Hepatocyte (in vitro differentiated cells): ENCODE measurements around the gene MTRF1. TPM values are rescaled to one million over a fixed set of nuclear protein-coding genes. Genes with fewer than 3 reads are reported as not detected.

Experiments
- DNase-seq: peaks from one replicate; pipeline ENCODE4 v3.0.0-alpha.2; 2016; ENCODE audit warnings: low spot score
- H2AFZ ChIP-seq: fragments of 200-600 bp; sonication (generic); 2 replicates; pipeline ENCODE4 v1.6.0; 2016; ENCODE audit warnings: antibody characterized with exemption, mild to moderate bottlenecking
- H3K27ac ChIP-seq: fragments of 200-600 bp; sonication (generic); 2 replicates; pipeline ENCODE4 v1.5.1; 2016; ENCODE audit warnings: mild to moderate bottlenecking
- H3K27me3 ChIP-seq: fragments of 200-600 bp; sonication (generic); 2 replicates; pipeline ENCODE4 v1.6.1; 2016
- H3K36me3 ChIP-seq: fragments of 200-600 bp; sonication (generic); replicated peaks from 2 replicates; pipeline ENCODE4 v1.5.1; 2016; ENCODE audit warnings: low read depth; ENCODE audit not compliant: insufficient read depth
- H3K4me1 ChIP-seq: fragments of 200-600 bp; sonication (generic); 2 replicates; pipeline ENCODE4 v1.5.1; 2016; ENCODE audit warnings: mild to moderate bottlenecking, moderate library complexity; ENCODE audit not compliant: insufficient read depth
- H3K4me2 ChIP-seq: fragments of 200-600 bp; sonication (generic); 2 replicates; pipeline ENCODE4 v1.6.0; 2016
- H3K4me3 ChIP-seq: fragments of 200-600 bp; sonication (generic); 2 replicates; pipeline ENCODE4 v1.5.1; 2016; ENCODE audit warnings: mild to moderate bottlenecking
- H3K79me2 ChIP-seq: fragments of 200-600 bp; sonication (generic); 2 replicates; pipeline ENCODE4 v1.6.0; 2017; ENCODE audit warnings: mild to moderate bottlenecking
- H3K9me2 ChIP-seq: fragments of 200-600 bp; sonication (generic); replicated peaks from 2 replicates; pipeline ENCODE4 v1.6.0; 2017; ENCODE audit warnings: mild to moderate bottlenecking; ENCODE audit not compliant: insufficient read depth
- H3K9me3 ChIP-seq: fragments of 200-600 bp; sonication (generic); 2 replicates; pipeline ENCODE4 v1.5.1; 2016; ENCODE audit warnings: low read depth, mild to moderate bottlenecking
- H4K20me1 ChIP-seq: fragments of 200-600 bp; sonication (generic); 2 replicates; pipeline ENCODE4 v1.6.0; 2016; ENCODE audit warnings: mild to moderate bottlenecking; ENCODE audit not compliant: insufficient read depth, poor library complexity, severe bottlenecking
- CTCF ChIP-seq: fragments of 200-600 bp; sonication (generic); IDR thresholded peaks from 2 replicates; pipeline ENCODE4 v1.5.1; 2016; ENCODE audit warnings: antibody characterized with exemption, mild to moderate bottlenecking; ENCODE audit not compliant: poor library complexity
- EZH2 ChIP-seq: fragments of 200-600 bp; sonication (generic); IDR thresholded peaks from 2 replicates; pipeline ENCODE4 v1.6.1; 2016; ENCODE audit warnings: antibody characterized with exemption, mild to moderate bottlenecking, borderline replicate concordance
- EZH2phosphoT487 ChIP-seq: fragments of 200-600 bp; sonication (generic); IDR thresholded peaks from one replicate; pipeline ENCODE4 v1.6.1; 2018; ENCODE audit warnings: antibody characterized with exemption, mild to moderate bottlenecking, low read depth, moderate library complexity; ENCODE audit not compliant: unreplicated experiment, severe bottlenecking
- WGBS: methylation state at CpG from one replicate; pipeline ENCODE4 v1.1.6; 2016; ENCODE audit warnings: low lambda C conversion rate; ENCODE audit errors: missing lambda C conversion rate; 5-methylcytosine and 5-hydroxymethylcytosine counted together
- polyA plus RNA-seq: library from polyadenylated mRNA; unstranded; fragments of >200 nt; fragmentation: Nextera tagmentation; extraction: Ambion mirVana; gene quantifications from 2 replicates; pipeline ENCODE4 v1.2.1, GENCODE V29; 2016
- total RNA-seq: library from RNA; depleted of rRNA; stranded (reverse); fragments of >200 nt; gene quantifications from 2 replicates; pipeline ENCODE4 v1.2.3, GENCODE V29; 2014

MTRF1 gene
- total and polyA plus RNA-seq, 2 experiments from 2014 or later, result 10.4 to 18.5 TPM

GRCh38 chr13:41294914-41295313, 31.5 kb upstream of the MTRF1 start:
- no peak overlapping the region for H3K27ac ChIP-seq
- WGBS, result 86% methylated on average over 1 of the region's 1 CpG

GRCh38 chr13:41293272-41293671, 29.9 kb upstream of the MTRF1 start:
- TF ChIP-seq EZH2phosphoT487 (no peak), CTCF (no peak), EZH2 (no peak)
- no peak overlapping the region for H3K27ac ChIP-seq
- H3K79me2 ChIP-seq, result no peaks in the 10 kb centered on the region
- H3K9me2 ChIP-seq, result no peaks in the 10 kb centered on the region
- H3K36me3 ChIP-seq, result no peaks in the 10 kb centered on the region
- H2AFZ ChIP-seq, result no peak overlapping the region
- H3K4me2 ChIP-seq, result no peak overlapping the region
- no peak overlapping the region for H3K4me3 ChIP-seq
- H4K20me1 ChIP-seq, result no peaks in the 10 kb centered on the region
- WGBS, result 83% methylated on average over 1 of the region's 1 CpG
- H3K9me3 ChIP-seq, result peaks cover 3% of the 10 kb centered on the region
- no peak for DNase-seq
- H3K27me3 ChIP-seq, result no peaks in the 10 kb centered on the region
- no peaks in the 10 kb centered on the region for H3K4me1 ChIP-seq

More at GRCh38 chr13:41294914-41295313, 31.5 kb upstream of the MTRF1 start:
- Histone ChIP-seq H3K4me3 (no peak overlapping the region), H3K27me3 (no peaks in the 10 kb centered on the region), H4K20me1 (no peaks in the 10 kb centered on the region), H3K79me2 (no peaks in the 10 kb centered on the region), H2AFZ (no peak overlapping the region), H3K36me3 (no peaks in the 10 kb centered on the region), H3K9me2 (no peaks in the 10 kb centered on the region), H3K4me2 (no peak overlapping the region), H3K9me3 (peaks cover 3% of the 10 kb centered on the region), H3K4me1 (no peaks in the 10 kb centered on the region)
- no peak for DNase-seq
- TF ChIP-seq CTCF, result no peak
- TF ChIP-seq EZH2, result no peak
- TF ChIP-seq EZH2phosphoT487, result no peak

GRCh38 chr13:41291246-41291645, 27.9 kb upstream of the MTRF1 start:
- TF ChIP-seq EZH2 (no peak), CTCF (no peak), EZH2phosphoT487 (no peak)
- Histone ChIP-seq H3K4me1 (no peaks in the 10 kb centered on the region), H3K4me2 (no peak overlapping the region), H3K79me2 (no peaks in the 10 kb centered on the region), H3K9me3 (peaks cover 3% of the 10 kb centered on the region), H4K20me1 (no peaks in the 10 kb centered on the region), H3K4me3 (no peak overlapping the region), H3K27me3 (no peaks in the 10 kb centered on the region), H3K27ac (no peak overlapping the region), H2AFZ (no peak overlapping the region), H3K36me3 (no peaks in the 10 kb centered on the region), H3K9me2 (no peaks in the 10 kb centered on the region)
- 89% methylated on average over 7 of the region's 7 CpGs for WGBS
- DNase-seq, result no peak

GRCh38 chr13:41289463-41289881, 26.1 kb upstream of the MTRF1 start:
- Histone ChIP-seq H3K36me3 (no peaks in the 10 kb centered on the region), H4K20me1 (no peaks in the 10 kb centered on the region), H3K4me3 (no peak overlapping the region), H3K4me1 (no peaks in the 10 kb centered on the region), H2AFZ (no peak overlapping the region), H3K79me2 (no peaks in the 10 kb centered on the region), H3K27me3 (no peaks in the 10 kb centered on the region), H3K27ac (no peak overlapping the region), H3K9me3 (peaks cover 3% of the 10 kb centered on the region), H3K4me2 (no peak overlapping the region), H3K9me2 (no peaks in the 10 kb centered on the region)
- no peak for DNase-seq
- no peak for TF ChIP-seq EZH2phosphoT487
- TF ChIP-seq CTCF, result no peak
- TF ChIP-seq EZH2, result no peak
- 92% methylated on average over 10 of the region's 10 CpGs for WGBS
